Thoracic aorta (tissue), 2 donors: Measurements from ENCODE around the gene LMX1B. TPM values are rescaled to one million over a fixed set of nuclear protein-coding genes. Genes with fewer than 3 reads are reported as not detected.

ENCODE experiments used
- ATAC-seq: fragments of 150-250 bp; one replicate; pipeline ENCODE4 v1.8.0; 2017; ENCODE audit warnings: low read depth; ENCODE audit not compliant: insufficient number of reproducible peaks, low FRiP score
- DNase-seq: peaks from one replicate; pipeline ENCODE4 v3.0.0-alpha.2; 2020; ENCODE audit warnings: low spot score
- H3K27ac ChIP-seq, 2 donors: fragments of 200-600 bp; sonication (generic); 1 replicate in 1 of 2; 2 replicates in 1 of 2; pipeline ENCODE4 v1.5.1; 2016; ENCODE audit warnings: mild to moderate bottlenecking in 2 of 2, moderate library complexity in 2 of 2
- H3K27me3 ChIP-seq: fragments of 200-600 bp; sonication (generic); replicated peaks from 2 replicates; pipeline ENCODE4 v1.6.0; 2016; ENCODE audit warnings: mild to moderate bottlenecking; ENCODE audit not compliant: insufficient read depth
- H3K36me3 ChIP-seq: fragments of 200-600 bp; sonication (generic); one replicate; pipeline ENCODE4 v1.5.1; 2016
- H3K4me1 ChIP-seq, 2 donors: fragments of 200-600 bp; sonication (generic); 1 replicate in 1 of 2; 2 replicates in 1 of 2; pipeline versions ENCODE4 v1.5.1 to v1.6.0; 2016; ENCODE audit warnings: low read depth in 2 of 2, mild to moderate bottlenecking in 1 of 2; ENCODE audit not compliant: control insufficient read depth in 1 of 2
- H3K4me3 ChIP-seq: fragments of 200-600 bp; sonication (generic); 2 replicates; pipeline ENCODE4 v1.5.1; 2016; ENCODE audit warnings: mild to moderate bottlenecking
- H3K9me3 ChIP-seq: fragments of 200-600 bp; sonication (generic); 2 replicates; pipeline ENCODE4 v1.5.1; 2016
- CTCF ChIP-seq: fragments of 200-600 bp; sonication (generic); IDR thresholded peaks from one replicate; pipeline ENCODE4 v1.5.1; 2019; ENCODE audit warnings: antibody characterized with exemption
- total RNA-seq, 2 donors: library from RNA; depleted of rRNA; stranded (reverse); fragments of >200 nt; gene quantifications; one replicate each; pipeline versions ENCODE4 v1.1.0 to v1.2.3, GENCODE V29; 2016

Gene LMX1B
- total RNA-seq, 2 donors from 2014 or later: not detected

DNA sequence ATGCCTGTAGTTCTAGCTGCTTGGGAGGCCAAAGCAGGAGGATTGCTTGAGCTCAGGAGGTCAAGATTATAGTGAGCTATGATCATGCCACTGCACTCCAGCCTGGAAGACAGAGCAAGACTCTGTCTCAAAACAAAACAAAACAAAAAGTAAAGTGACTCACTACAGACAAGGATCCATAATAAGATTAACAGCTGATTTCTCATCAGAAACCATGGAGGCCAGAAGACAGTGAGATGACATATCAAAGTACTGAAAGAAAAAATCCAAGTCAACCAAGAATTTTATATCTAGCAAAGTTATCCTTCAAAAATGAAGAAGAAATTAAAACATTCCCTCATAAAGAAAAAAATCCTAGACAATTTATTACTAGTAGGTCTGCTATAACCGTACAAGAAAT lies 121.8 kb downstream of the LMX1B start:
- H3K36me3 ChIP-seq: no peaks in the 10 kb centered on the region
- peaks cover 11% of the 10 kb centered on the region for H3K9me3 ChIP-seq
- H3K4me3 ChIP-seq: no peak overlapping the region
- H3K27me3 ChIP-seq: no peaks in the 10 kb centered on the region
- no peaks in the 10 kb centered on the region for H3K4me1 ChIP-seq
- ATAC-seq: no peak
- H3K27ac ChIP-seq: no peak overlapping the region
- no peak for DNase-seq
- TF ChIP-seq CTCF: no peak

DNA sequence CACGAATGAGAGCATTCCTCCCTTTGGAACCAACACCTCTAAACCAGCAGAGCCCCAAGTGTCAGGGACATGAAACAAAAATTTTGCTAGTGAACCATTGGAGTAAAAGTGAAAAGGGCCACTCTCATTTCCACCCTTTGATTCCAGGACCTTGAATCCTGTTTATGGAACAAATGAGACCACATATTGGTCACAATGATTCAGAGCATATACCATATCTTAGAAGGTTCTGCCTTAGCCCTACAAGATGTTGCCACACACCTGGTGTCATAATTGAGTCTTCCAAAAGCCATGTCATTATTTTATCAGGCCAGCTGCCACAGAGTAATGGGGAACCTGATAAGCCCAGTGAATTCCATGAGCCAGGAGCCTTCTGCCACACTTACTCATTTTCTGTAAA lies 124.8 kb downstream of the LMX1B start:
- Histone ChIP-seq H3K27ac (no peak overlapping the region), H3K9me3 (peaks cover 11% of the 10 kb centered on the region), H3K27me3 (no peaks in the 10 kb centered on the region), H3K36me3 (no peaks in the 10 kb centered on the region), H3K4me1 (no peaks in the 10 kb centered on the region), H3K4me3 (no peak overlapping the region)
- no peak for DNase-seq
- no peak for ATAC-seq
- no peak for TF ChIP-seq CTCF

- Histone ChIP-seq H3K9me3 (no peaks in the 10 kb centered on the region), H3K4me3 (no peak overlapping the region), H3K27ac (no peak overlapping the region), H3K4me1 (no peaks in the 10 kb centered on the region), H3K27me3 (no peaks in the 10 kb centered on the region), H3K36me3 (no peaks in the 10 kb centered on the region)
- no peak for DNase-seq
- TF ChIP-seq CTCF: no peak
- ATAC-seq: no peak
Observed at GRCh38 chr9:126743041-126743440, 129.3 kb downstream of the LMX1B start.

GRCh38 chr9:126745574-126746411 lies 132.1 kb downstream of the LMX1B start:
- DNase-seq (no peak), ATAC-seq (no peak)
- no peaks in the 10 kb centered on the region for H3K9me3 ChIP-seq
- no peaks in the 10 kb centered on the region for H3K36me3 ChIP-seq
- H3K27ac ChIP-seq: no peak overlapping the region
- no peak for TF ChIP-seq CTCF
- H3K4me1 ChIP-seq: no peaks in the 10 kb centered on the region
- H3K4me3 ChIP-seq: no peak overlapping the region
- no peaks in the 10 kb centered on the region for H3K27me3 ChIP-seq

Other genes with a start within 250 kb of the LMX1B start
- gene ZBTB43, start 191.1 kb downstream of the LMX1B start, total RNA-seq: 10 to 100 TPM; 12.5 to 17.0 TPM
- gene ZBTB34, start 246.7 kb downstream of the LMX1B start, total RNA-seq: 10 to 100 TPM in 1 of 2 donors, 1 to 10 TPM in 1; 9.9 to 16.6 TPM